Measurements from ENCODE around the gene TRIL. TPM values are rescaled to one million over a fixed set of nuclear protein-coding genes. Genes with fewer than 3 reads are reported as not detected.

The TRIL gene, protein sequence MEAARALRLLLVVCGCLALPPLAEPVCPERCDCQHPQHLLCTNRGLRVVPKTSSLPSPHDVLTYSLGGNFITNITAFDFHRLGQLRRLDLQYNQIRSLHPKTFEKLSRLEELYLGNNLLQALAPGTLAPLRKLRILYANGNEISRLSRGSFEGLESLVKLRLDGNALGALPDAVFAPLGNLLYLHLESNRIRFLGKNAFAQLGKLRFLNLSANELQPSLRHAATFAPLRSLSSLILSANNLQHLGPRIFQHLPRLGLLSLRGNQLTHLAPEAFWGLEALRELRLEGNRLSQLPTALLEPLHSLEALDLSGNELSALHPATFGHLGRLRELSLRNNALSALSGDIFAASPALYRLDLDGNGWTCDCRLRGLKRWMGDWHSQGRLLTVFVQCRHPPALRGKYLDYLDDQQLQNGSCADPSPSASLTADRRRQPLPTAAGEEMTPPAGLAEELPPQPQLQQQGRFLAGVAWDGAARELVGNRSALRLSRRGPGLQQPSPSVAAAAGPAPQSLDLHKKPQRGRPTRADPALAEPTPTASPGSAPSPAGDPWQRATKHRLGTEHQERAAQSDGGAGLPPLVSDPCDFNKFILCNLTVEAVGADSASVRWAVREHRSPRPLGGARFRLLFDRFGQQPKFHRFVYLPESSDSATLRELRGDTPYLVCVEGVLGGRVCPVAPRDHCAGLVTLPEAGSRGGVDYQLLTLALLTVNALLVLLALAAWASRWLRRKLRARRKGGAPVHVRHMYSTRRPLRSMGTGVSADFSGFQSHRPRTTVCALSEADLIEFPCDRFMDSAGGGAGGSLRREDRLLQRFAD
- total RNA-seq = 1 to 10 TPM; 1.1 to 1.9 TPM

DNA sequence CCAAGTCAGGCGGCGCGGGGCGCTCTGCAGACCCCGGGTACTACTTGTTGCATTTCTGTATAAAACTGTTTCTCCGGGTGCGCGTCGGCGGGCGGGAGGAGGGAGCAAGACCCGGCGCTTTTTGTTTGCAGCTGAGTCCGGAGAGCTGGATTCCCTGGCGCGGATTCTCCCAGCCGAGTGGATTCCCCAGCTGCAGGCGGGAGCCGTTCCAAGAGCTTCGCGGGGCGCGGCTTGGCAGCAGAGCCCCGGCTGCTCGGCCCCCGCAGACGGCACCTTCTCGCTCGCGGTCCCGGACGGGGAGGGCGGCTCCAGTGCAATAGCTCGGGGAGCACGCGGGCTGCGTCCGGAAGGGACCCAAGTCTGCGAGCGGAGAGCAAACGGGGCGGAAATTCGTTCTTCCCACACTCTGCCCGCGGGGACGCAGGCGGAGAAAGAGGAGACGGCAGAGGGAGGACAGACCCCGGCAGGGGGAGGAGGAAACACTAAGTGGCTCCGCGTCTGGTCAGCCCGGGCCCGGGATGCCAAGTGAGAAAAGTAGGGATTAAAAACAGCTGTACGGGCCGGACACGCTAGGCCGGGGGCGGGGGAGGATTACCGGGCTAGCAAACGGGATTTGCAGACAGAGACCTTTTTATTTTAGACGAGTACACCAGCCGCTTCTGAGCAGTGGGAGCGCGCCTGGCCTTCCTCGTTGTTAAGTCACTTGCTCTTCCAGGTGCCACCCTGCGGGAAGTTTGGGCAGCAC, at the start of gene TRIL:
TSS of gene TRIL (minus strand) at position 96 of the 745 bp plus-strand sequence. CDS start 284 bp downstream, outside the sequence.
- intact Hi-C loops (cut with DNase I) = no loop called here
- no peaks in the 10 kb centered on the region for H3K36me3 ChIP-seq
- peaks cover 28% of the 10 kb centered on the region for H3K27me3 ChIP-seq
- peaks cover 6% of the 10 kb centered on the region for H3K4me1 ChIP-seq
- peak within 1 kb of the TSS; percentile 63 for H3K4me3 ChIP-seq
- peak within 1 kb of the TSS; percentile 56 to 83 for H3K9ac ChIP-seq (ENCODE audit: low read depth in 2 of 2, low read length in 2 of 2)
- DNase-seq = peak; percentile 71
- H3K9me3 ChIP-seq = no peaks in the 10 kb centered on the region
- peak within 1 kb of the TSS; percentile 43 for H3K27ac ChIP-seq
- no peak for TF ChIP-seq CTCF (IDR thresholded peaks at IDR 0.05)

- no peak for DNase-seq
- intact Hi-C loops (cut with DNase I) = no loop called here
- H3K27me3 ChIP-seq = no peaks in the 10 kb centered on the region
- H3K36me3 ChIP-seq = no peaks in the 10 kb centered on the region
- H3K4me3 ChIP-seq = no peak overlapping the region
- no peak for TF ChIP-seq CTCF (IDR thresholded peaks at IDR 0.05)
- H3K9ac ChIP-seq (ENCODE audit: low read depth in 2 of 2, low read length in 2 of 2) = no peak overlapping the region
- H3K9me3 ChIP-seq = no peaks in the 10 kb centered on the region
- H3K27ac ChIP-seq = no peak overlapping the region
- H3K4me1 ChIP-seq = no peaks in the 10 kb centered on the region
Observed at GRCh38 chr7:29007127-29007526, 49.0 kb upstream of the TRIL start.

- no peaks in the 10 kb centered on the region for H3K36me3 ChIP-seq
- H3K9me3 ChIP-seq = no peaks in the 10 kb centered on the region
- TF ChIP-seq CTCF (IDR thresholded peaks at IDR 0.05) = no peak
- no peaks in the 10 kb centered on the region for H3K27me3 ChIP-seq
- no peak for DNase-seq
- H3K4me3 ChIP-seq = no peak overlapping the region
- H3K9ac ChIP-seq (ENCODE audit: low read depth in 2 of 2, low read length in 2 of 2) = no peak overlapping the region
- H3K27ac ChIP-seq = no peak overlapping the region
- intact Hi-C loops (cut with DNase I) = no loop called here
- no peaks in the 10 kb centered on the region for H3K4me1 ChIP-seq
Observed at GRCh38 chr7:29005829-29006228, 47.7 kb upstream of the TRIL start.

- Histone ChIP-seq H3K4me3 (no peak overlapping the region), H3K27ac (no peak overlapping the region), H3K9me3 (no peaks in the 10 kb centered on the region), H3K36me3 (no peaks in the 10 kb centered on the region), H3K27me3 (no peaks in the 10 kb centered on the region), H3K4me1 (no peaks in the 10 kb centered on the region), H3K9ac (ENCODE audit: low read depth in 2 of 2, low read length in 2 of 2) (no peak overlapping the region)
- DNase-seq = no peak
- TF ChIP-seq CTCF (IDR thresholded peaks at IDR 0.05) = no peak
- intact Hi-C loops (cut with DNase I) = no loop called here
Observed at GRCh38 chr7:29005406-29005805, 47.3 kb upstream of the TRIL start.

DNA sequence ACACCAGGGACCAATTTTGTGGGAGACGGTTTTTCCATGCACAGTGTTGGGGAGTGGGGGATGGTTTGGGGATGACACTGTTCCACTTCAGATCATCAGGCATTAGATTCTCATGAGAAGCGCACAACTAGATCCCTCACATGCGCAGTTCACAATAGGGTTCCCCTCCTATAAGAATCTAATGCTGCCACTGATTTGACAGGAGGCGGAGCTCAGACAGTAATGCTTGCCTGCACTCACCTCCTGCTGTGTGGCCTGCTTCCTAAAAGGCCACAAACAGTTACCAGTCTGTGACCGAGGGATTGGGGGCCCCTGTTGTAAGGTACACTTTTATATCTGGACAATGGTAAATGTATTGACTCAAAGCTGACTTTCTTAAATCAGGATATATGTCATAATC, 45.6 kb upstream of the TRIL start:
- no peak overlapping the region for H3K9ac ChIP-seq (ENCODE audit: low read depth in 2 of 2, low read length in 2 of 2)
- no peak overlapping the region for H3K27ac ChIP-seq
- no peaks in the 10 kb centered on the region for H3K36me3 ChIP-seq
- TF ChIP-seq CTCF (IDR thresholded peaks at IDR 0.05) = no peak
- no peaks in the 10 kb centered on the region for H3K27me3 ChIP-seq
- intact Hi-C loops (cut with DNase I) = no loop called here
- no peaks in the 10 kb centered on the region for H3K4me1 ChIP-seq
- no peaks in the 10 kb centered on the region for H3K9me3 ChIP-seq
- no peak overlapping the region for H3K4me3 ChIP-seq
- no peak for DNase-seq

All from colonic mucosa (tissue), 4 donors.